HG02973 (cell line): ENCODE measurements around the gene PLEKHA7.
"Not testable (repeated sequence)": the region's sequence is repeated elsewhere in the genome, so short reads cannot be mapped to it uniquely, and the experiment has no call there.

Experiments used
- ATAC-seq: cut with Tn5 transposase; IDR thresholded peaks from one replicate; pipeline ENCODE4 v1.9.1; 2021; ENCODE audit warnings: moderate library complexity; ENCODE audit not compliant: unreplicated experiment

PLEKHA7 gene

GRCh38 chr11:16889010-16889409 is 125.2 kb downstream of the PLEKHA7 start:
- not testable (repeated sequence) for ATAC-seq

DNA sequence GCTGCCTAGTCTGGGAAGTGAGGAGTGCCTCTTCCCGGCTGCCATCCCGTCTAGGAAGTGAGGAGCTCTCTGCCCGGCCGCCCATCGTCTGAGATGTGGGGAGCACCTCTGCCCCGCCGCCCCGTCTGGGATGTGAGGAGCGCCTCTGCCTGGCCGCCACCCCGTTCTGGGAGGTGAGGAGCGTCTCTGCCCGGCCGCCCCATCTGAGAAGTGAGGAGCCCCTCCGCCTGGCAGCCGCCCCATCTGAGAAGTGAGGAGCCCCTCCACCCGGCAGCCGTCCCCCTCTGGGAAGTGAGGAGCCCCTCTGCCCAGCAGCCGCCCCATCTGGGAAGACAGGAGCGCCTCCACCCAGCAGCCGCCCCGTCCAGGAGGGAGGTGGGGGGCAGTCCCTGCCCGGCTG is 126.3 kb downstream of the PLEKHA7 start:
- not testable (repeated sequence) for ATAC-seq

DNA sequence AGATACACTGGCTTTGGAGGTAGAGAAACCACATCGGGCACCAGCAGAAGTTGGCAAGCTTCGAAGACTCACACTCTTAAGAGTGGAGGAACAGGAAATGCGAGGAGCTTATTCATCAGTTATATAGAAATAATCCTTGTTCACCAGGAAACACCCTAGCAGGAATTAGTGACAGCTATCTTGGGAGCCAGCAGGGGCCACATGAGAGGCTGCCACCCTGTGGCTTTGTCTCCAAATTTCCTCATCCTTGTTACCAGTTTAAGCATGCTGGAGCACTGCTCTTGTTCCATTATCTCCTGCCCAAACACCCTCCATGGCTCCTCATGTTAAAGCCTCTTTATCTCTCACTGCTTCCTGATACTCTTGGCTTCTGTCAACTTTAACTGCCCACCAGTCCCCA is 131.0 kb downstream of the PLEKHA7 start:
- no peak for ATAC-seq

GRCh38 chr11:16881766-16882165 is 132.4 kb downstream of the PLEKHA7 start:
- no peak for ATAC-seq

GRCh38 chr11:16881074-16881709 is 133.0 kb downstream of the PLEKHA7 start:
- ATAC-seq: no peak

DNA sequence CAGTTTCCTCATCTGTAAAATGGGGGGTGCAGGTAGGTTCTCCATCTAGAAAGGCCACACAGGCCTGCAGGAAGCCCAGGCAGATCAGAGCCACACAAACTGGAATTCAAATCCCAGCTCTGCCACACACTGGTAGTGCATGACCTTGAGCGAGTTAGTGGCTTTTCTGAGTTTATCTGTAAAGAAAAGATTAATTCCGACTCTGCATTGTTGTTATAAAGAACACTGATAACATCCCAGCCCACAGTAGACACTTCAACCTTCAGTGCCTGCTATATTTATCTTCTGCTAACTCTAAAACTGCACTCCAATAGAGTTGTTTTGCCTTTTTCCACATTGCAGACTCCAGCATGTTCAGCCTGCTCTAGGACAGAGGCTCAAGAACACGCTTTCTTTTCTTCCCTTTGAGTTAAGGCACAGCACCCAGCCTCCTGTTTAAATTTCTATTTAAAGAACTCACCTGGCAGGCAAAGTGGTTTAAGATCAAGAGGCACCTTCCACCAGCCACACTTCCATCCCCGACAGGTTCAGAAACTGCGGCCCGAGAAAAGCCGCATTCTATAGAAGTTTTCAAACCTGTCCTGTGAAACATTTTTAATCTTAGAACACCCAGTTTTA is 133.9 kb downstream of the PLEKHA7 start:
- no peak for ATAC-seq

GRCh38 chr11:16879690-16880089 is 134.5 kb downstream of the PLEKHA7 start:
- ATAC-seq: no peak

DNA sequence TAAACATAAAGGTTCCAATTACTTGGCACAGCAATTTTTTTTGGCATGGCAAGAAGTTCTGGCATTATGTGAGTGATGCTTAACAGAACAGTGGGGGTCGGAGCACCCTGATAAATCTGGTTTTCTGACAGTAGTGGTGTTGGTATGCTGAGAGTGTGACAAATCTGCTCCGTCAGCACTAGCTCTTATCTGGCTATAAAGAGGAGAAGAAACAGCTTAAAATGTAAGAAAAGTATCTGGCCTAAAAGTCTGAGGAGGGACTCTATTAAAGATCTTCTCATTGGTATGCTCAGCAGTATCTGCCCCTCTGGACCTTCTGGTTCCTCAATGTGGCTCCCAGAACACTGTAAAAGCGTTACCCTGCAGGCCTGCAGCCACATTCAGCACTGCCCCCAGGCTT is 137.4 kb downstream of the PLEKHA7 start:
- no peak for ATAC-seq

GRCh38 chr11:16876053-16876752 is 138.0 kb downstream of the PLEKHA7 start:
- ATAC-seq: no peak

- ATAC-seq: no peak
Measured at GRCh38 chr11:16874275-16874975, 139.8 kb downstream of the PLEKHA7 start.

DNA sequence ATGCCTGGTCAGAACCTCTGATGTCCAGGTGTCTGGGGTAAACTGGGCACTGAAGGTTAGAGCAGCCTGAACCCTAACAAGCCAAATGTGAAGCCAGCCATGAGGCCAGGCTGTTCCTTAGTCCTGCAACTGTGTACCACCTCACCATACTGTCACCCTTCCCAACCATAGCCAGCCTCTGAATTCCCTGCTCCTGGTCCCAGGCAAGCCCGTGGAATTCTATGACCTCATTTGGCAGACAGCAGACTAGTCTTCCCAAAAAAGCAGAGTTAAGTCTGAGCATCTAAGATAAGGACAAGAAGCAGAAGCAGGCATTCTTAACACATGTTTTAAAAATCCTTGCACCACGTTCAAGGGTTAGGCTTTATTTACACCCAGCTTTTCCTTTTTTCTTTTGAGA is 140.9 kb downstream of the PLEKHA7 start:
- ATAC-seq: no peak

- ATAC-seq: no peak
Measured at GRCh38 chr11:16871368-16871767, 142.8 kb downstream of the PLEKHA7 start.

DNA sequence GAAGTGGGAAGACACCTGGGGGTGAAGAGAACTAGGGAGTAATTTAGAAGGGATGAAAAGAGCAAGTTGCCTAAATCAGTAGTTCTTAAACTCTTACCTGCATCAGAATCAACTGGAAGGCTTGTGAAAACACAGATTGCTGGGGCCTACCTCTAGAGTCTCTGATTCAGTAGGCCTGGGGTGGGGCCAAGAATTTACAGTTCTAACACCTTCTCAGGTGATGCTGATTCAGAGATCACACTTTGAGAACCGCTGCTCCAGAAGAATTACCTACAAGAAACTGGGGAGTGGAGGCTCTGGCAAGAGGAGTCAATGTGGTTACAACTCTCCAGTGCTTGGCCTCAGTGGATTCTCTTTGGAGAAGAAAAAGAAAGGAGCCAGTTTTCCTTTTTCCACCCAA is 147.1 kb downstream of the PLEKHA7 start:
- no peak for ATAC-seq

DNA sequence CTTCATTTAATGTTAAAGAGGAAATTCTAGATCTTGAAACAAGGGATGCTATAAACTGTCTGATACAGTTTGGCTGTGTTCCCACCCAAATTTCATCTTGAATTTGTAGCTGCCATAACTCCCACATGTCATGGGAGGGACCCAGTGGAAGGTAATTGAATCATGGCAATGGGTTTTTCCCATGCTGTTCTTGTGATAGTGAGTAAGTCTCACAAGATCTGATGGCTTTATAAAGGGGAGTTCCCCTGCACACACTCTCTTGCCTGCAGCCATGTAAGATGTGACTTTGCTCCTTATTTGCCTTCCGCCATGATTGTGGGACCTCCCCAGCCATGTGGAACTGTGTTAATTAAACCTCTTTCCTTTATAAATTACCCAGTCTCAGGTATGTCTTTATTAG is 149.8 kb downstream of the PLEKHA7 start:
- not testable (repeated sequence) for ATAC-seq

DNA sequence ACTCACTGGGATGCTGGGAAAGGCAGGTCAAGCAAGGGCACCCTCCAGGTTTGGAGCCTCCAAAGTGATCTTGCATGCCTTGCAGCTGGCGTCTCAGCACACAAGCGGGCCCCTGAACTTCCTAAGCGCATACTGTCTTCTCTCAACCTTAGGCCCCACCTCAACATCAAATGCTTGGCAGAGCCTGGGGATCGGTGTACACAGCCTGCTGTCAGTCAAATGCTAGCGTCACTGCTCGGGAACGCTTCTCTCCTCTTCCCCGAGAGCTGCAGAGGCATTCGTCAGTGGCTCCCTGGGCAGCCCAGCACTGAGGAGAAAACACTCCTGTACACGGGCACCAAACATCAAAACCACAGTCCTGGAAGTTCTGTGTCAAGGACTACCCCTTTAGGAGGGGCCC is 150.8 kb downstream of the PLEKHA7 start:
- no peak for ATAC-seq

DNA sequence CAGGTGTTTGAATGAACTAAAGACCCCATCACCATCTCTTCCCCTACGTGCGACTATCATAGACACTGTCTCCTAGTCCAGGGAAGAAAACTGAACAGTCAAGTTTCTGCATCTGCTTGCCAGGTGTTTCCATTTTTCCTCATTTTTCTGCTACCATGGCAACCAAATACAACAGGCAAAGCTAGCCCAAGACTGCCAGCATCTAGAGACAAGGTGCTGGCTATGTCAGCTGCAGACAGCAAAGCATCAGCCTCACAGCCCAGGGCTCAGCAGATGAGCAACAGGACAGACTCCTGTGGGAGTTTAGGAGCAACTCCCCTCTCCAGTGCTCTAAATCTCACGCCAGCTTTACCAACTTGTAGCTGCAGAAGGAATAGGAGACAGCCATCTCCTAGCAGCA is 151.5 kb downstream of the PLEKHA7 start:
- ATAC-seq: no peak

- ATAC-seq: no peak
Measured at GRCh38 chr11:16861862-16862261, 152.4 kb downstream of the PLEKHA7 start.

GRCh38 chr11:16860617-16861016 is 153.6 kb downstream of the PLEKHA7 start:
- no peak for ATAC-seq

- no peak for ATAC-seq
Measured at GRCh38 chr11:16859651-16860050, 154.6 kb downstream of the PLEKHA7 start.

DNA sequence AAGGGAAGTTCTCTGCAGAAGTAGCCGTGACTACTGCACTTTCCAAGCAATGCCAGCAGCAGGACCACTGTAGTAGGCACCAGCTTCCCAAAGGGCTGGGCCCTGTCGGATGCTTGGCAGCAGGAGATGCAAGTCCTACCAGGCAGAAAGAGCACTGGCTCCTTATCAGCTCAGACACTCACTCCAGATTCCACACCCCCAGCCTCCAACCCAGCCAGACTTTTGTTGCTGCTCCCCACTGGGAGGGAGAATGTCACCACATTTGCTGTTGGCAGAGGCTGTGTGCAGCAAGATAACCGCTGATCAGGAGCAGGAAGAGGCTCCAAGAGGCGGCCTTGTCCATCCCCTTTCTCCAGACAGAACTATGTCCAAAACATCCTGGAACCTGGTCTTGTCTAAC is 157.0 kb downstream of the PLEKHA7 start:
- no peak for ATAC-seq

GRCh38 chr11:16856022-16856471 is 158.2 kb downstream of the PLEKHA7 start:
- no peak for ATAC-seq

GRCh38 chr11:16854979-16855378 is 159.2 kb downstream of the PLEKHA7 start:
- ATAC-seq: no peak
